Measurements from ENCODE around the gene SERPINB1.

Gene SERPINB1

DNA sequence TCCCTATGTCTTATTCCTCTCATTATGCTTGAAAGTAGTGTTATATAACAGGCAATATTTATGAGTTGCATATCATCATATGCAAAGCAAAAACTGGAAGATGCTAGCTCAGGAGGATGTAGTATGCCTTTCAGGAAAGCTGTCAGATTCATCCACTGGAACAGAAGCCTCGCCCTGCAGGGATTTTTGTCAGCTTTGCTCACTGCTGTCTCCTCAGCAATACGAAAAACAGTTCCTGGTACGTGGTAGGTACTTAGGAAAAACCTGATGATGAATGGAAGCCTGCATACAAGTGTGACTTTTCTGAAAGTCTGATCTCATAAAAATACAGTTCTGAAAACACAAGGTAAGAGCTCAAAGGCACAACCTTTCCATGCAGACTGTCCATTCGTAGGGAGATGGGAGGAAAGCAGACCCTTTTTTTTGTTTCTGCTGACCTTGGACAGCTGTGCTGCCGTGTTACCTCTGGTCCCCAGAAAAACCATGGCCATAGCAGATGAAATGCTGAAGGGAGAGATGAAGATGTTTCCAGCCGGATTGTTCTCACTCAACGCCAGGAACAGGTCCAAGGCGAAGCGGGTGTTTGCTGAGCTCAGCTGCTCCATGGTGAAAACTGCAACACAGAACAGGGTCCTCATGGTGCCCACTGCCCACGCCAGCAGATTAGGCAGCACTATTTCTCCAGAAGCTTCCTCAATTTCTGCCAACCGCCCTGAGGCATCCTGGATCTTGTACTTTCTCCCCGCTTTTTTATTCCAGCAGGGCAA, 1.5 kb downstream of the SERPINB1 start:
- H2AFZ ChIP-seq (ENCODE audit: low read depth, low read length, severe bottlenecking) = no peak overlapping the region
- H3K9ac ChIP-seq (ENCODE audit: low read length) = peak overlapping the region; percentile 63
- TF ChIP-seq, protein P1, sequence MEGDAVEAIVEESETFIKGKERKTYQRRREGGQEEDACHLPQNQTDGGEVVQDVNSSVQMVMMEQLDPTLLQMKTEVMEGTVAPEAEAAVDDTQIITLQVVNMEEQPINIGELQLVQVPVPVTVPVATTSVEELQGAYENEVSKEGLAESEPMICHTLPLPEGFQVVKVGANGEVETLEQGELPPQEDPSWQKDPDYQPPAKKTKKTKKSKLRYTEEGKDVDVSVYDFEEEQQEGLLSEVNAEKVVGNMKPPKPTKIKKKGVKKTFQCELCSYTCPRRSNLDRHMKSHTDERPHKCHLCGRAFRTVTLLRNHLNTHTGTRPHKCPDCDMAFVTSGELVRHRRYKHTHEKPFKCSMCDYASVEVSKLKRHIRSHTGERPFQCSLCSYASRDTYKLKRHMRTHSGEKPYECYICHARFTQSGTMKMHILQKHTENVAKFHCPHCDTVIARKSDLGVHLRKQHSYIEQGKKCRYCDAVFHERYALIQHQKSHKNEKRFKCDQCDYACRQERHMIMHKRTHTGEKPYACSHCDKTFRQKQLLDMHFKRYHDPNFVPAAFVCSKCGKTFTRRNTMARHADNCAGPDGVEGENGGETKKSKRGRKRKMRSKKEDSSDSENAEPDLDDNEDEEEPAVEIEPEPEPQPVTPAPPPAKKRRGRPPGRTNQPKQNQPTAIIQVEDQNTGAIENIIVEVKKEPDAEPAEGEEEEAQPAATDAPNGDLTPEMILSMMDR (IDR thresholded peaks at IDR 0.05; ENCODE audit: insufficient read depth, low read length, poor library complexity, severe bottlenecking) = no peak
- no peak for TF ChIP-seq EZH2phosphoT487 (conservative IDR thresholded peaks at IDR 0.05; ENCODE audit: low read length)
- H3K36me3 ChIP-seq (ENCODE audit: low read length) = peaks cover 28% of the 10 kb centered on the region; the same call in 1 of the 2 replicates
- peaks cover 34% of the 10 kb centered on the region for H3F3A ChIP-seq (ENCODE audit: insufficient read depth)
- H3K4me3 ChIP-seq (ENCODE audit: insufficient read depth, low read length, poor library complexity, severe bottlenecking) = no peak overlapping the region
- H3K4me2 ChIP-seq (ENCODE audit: low read depth, low read length, poor library complexity, severe bottlenecking) = peak overlapping the region; percentile 60
- H3K79me2 ChIP-seq (ENCODE audit: insufficient read depth, low read length) = peaks cover 6% of the 10 kb centered on the region; the same call in 1 of the 2 replicates
- no peaks in the 10 kb centered on the region for H3K9me3 ChIP-seq (ENCODE audit: insufficient read depth, low read length)
- H3K9me2 ChIP-seq (replicated peaks; ENCODE audit: insufficient read depth, low read length) = no peaks in the 10 kb centered on the region
- no peaks in the 10 kb centered on the region for H3K27me3 ChIP-seq (ENCODE audit: low read length)
- H3K27ac ChIP-seq (ENCODE audit: low read depth, low read length) = no peak overlapping the region; the same call in 1 of the 2 replicates
- no peaks in the 10 kb centered on the region for H4K20me1 ChIP-seq (ENCODE audit: low read depth, low read length)

DNA sequence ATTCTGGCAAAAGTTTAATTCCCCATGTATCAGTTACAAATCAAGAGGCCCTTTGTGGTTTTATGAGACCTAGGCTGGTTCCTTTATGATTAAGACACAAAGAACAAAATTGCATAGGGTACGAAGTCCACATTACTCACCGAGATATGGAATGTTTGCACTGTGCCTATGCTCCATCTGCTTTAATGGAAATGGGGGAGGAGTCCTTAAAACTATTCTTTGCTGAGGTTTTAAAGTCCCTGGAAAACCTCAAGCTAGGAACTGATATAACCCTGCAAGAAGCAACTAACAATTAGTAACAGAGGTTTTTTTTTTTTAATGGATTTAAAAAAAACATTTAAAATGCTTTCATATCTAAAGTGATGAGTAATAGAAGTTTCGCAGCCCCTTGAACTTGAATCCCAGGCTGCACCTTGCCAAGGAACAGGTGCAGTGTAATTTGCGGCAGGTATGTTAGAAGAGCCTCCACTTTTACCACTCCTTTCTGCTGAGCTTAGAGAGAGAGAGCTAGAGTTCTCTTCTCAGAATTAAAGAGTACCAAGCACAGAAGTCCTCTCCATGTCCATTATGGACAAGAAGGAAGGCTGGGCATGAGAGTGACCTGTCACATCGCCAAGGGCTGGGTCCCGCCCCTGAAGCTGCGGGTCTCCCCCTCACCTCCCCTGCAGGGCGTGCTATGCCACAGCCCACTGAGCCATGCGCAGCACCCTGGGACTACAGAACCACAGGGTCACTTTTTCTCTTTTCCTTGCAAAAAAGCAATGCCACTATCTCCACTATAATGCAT, 2.3 kb downstream of the SERPINB1 start:
- Histone ChIP-seq H3K9ac (ENCODE audit: low read length) (no peak overlapping the region), H3K4me2 (ENCODE audit: low read depth, low read length, poor library complexity, severe bottlenecking) (peak overlapping the region; percentile 60), H3K9me3 (ENCODE audit: insufficient read depth, low read length) (no peaks in the 10 kb centered on the region), H3F3A (ENCODE audit: insufficient read depth) (peaks cover 28% of the 10 kb centered on the region), H3K4me3 (ENCODE audit: insufficient read depth, low read length, poor library complexity, severe bottlenecking) (no peak overlapping the region), H2AFZ (ENCODE audit: low read depth, low read length, severe bottlenecking) (no peak overlapping the region), H3K79me2 (ENCODE audit: insufficient read depth, low read length) (peaks cover 6% of the 10 kb centered on the region; the same call in 1 of the 2 replicates), H3K27ac (ENCODE audit: low read depth, low read length) (no peak overlapping the region), H3K36me3 (ENCODE audit: low read length) (peaks cover 36% of the 10 kb centered on the region; the same call in 1 of the 2 replicates), H3K9me2 (replicated peaks; ENCODE audit: insufficient read depth, low read length) (no peaks in the 10 kb centered on the region), H3K27me3 (ENCODE audit: low read length) (no peaks in the 10 kb centered on the region), H4K20me1 (ENCODE audit: low read depth, low read length) (no peaks in the 10 kb centered on the region)
- TF ChIP-seq, protein P1 (IDR thresholded peaks at IDR 0.05; ENCODE audit: insufficient read depth, low read length, poor library complexity, severe bottlenecking) = no peak
- no peak for TF ChIP-seq EZH2phosphoT487 (conservative IDR thresholded peaks at IDR 0.05; ENCODE audit: low read length)

DNA sequence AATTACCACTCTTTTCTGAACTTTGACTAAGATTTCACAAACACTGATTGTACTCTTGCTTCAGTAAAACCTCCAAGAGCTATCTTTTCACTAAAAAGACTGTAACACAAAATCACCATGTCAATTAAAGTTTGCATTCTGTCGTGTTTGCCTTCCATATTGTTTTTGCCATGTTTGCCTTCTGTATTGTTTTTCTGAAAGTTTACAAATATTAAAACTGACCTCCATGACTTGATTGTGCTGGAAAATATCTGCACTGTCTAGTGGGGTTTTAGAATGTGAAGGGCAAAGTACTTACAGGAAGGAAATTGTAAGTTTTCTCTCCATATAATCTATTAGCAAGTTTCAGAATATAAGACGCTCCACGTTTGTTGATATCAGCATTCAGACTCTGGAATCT, 3.4 kb downstream of the SERPINB1 start:
- no peaks in the 10 kb centered on the region for H3K27me3 ChIP-seq (ENCODE audit: low read length)
- no peaks in the 10 kb centered on the region for H3K9me3 ChIP-seq (ENCODE audit: insufficient read depth, low read length)
- no peak overlapping the region for H2AFZ ChIP-seq (ENCODE audit: low read depth, low read length, severe bottlenecking)
- TF ChIP-seq, protein P1 (IDR thresholded peaks at IDR 0.05; ENCODE audit: insufficient read depth, low read length, poor library complexity, severe bottlenecking) = no peak
- no peaks in the 10 kb centered on the region for H4K20me1 ChIP-seq (ENCODE audit: low read depth, low read length)
- H3K4me3 ChIP-seq (ENCODE audit: insufficient read depth, low read length, poor library complexity, severe bottlenecking) = no peak overlapping the region
- no peaks in the 10 kb centered on the region for H3K9me2 ChIP-seq (replicated peaks; ENCODE audit: insufficient read depth, low read length)
- H3K79me2 ChIP-seq (ENCODE audit: insufficient read depth, low read length) = peaks cover 6% of the 10 kb centered on the region; the same call in 1 of the 2 replicates
- no peak overlapping the region for H3K9ac ChIP-seq (ENCODE audit: low read length)
- H3K27ac ChIP-seq (ENCODE audit: low read depth, low read length) = no peak overlapping the region
- peaks cover 46% of the 10 kb centered on the region for H3K36me3 ChIP-seq (ENCODE audit: low read length)
- H3F3A ChIP-seq (ENCODE audit: insufficient read depth) = peaks cover 20% of the 10 kb centered on the region
- no peak overlapping the region for H3K4me2 ChIP-seq (ENCODE audit: low read depth, low read length, poor library complexity, severe bottlenecking)

All from SU-DHL-6 (cell line).